ENCODE measurements around the gene CCNC. TPM values are rescaled to one million over a fixed set of nuclear protein-coding genes. Genes with fewer than 3 reads are reported as not detected.

Gene CCNC
- total RNA-seq, 1 experiment from 2014 or later = 128 TPM

- H3K27me3 ChIP-seq = peaks cover 3% of the 10 kb centered on the region; the same call in 1 of the 2 replicates
- peaks cover 3% of the 10 kb centered on the region; the same call in 1 of the 2 replicates for H3K4me1 ChIP-seq
- no peaks in the 10 kb centered on the region for H3K9me3 ChIP-seq (replicated peaks)
- peak; percentile 67 to 81 for DNase-seq
- peak overlapping the region; percentile 55 for H3K4me3 ChIP-seq
- no peaks in the 10 kb centered on the region for H3K36me3 ChIP-seq
- no peak overlapping the region for H3K27ac ChIP-seq
Measured at GRCh38 chr6:99588618-99589289, 20.3 kb upstream of the CCNC start.

GRCh38 chr6:99587792-99588191 is 19.3 kb upstream of the CCNC start:
- no peak for DNase-seq

GRCh38 chr6:99579781-99580180 is 11.3 kb upstream of the CCNC start:
- no peak for DNase-seq
- no peaks in the 10 kb centered on the region for H3K4me1 ChIP-seq
- H3K27ac ChIP-seq = no peak overlapping the region
- no peak overlapping the region for H3K4me3 ChIP-seq
- H3K9me3 ChIP-seq (replicated peaks) = no peaks in the 10 kb centered on the region
- peaks cover 7% of the 10 kb centered on the region; the same call in 1 of the 2 replicates for H3K27me3 ChIP-seq
- no peaks in the 10 kb centered on the region for H3K36me3 ChIP-seq

More at GRCh38 chr6:99587792-99588191, 19.3 kb upstream of the CCNC start:
- Histone ChIP-seq H3K27me3 (peaks cover 3% of the 10 kb centered on the region; the same call in 1 of the 2 replicates), H3K4me1 (peaks cover 3% of the 10 kb centered on the region; the same call in 1 of the 2 replicates), H3K27ac (no peak overlapping the region), H3K9me3 (replicated peaks) (no peaks in the 10 kb centered on the region), H3K4me3 (no peak overlapping the region), H3K36me3 (no peaks in the 10 kb centered on the region)

GRCh38 chr6:99575544-99576227 is 7.2 kb upstream of the CCNC start:
- Histone ChIP-seq H3K27ac (no peak overlapping the region), H3K27me3 (peaks cover 10% of the 10 kb centered on the region), H3K9me3 (replicated peaks) (no peaks in the 10 kb centered on the region), H3K4me1 (no peaks in the 10 kb centered on the region), H3K36me3 (no peaks in the 10 kb centered on the region), H3K4me3 (no peak overlapping the region)
- DNase-seq = no peak

GRCh38 chr6:99573980-99574617 is 5.6 kb upstream of the CCNC start:
- H3K27ac ChIP-seq = no peak overlapping the region
- no peak for DNase-seq
- H3K4me3 ChIP-seq = no peak overlapping the region
- no peaks in the 10 kb centered on the region for H3K4me1 ChIP-seq
- H3K36me3 ChIP-seq = no peaks in the 10 kb centered on the region
- no peaks in the 10 kb centered on the region for H3K9me3 ChIP-seq (replicated peaks)
- H3K27me3 ChIP-seq = peaks cover 8% of the 10 kb centered on the region; the same call in 1 of the 2 replicates

- no peak overlapping the region for H3K27ac ChIP-seq
- DNase-seq = no peak
- H3K27me3 ChIP-seq = no peaks in the 10 kb centered on the region
- H3K9me3 ChIP-seq (replicated peaks) = no peaks in the 10 kb centered on the region
- H3K36me3 ChIP-seq = peaks cover 27% of the 10 kb centered on the region
- no peak overlapping the region for H3K4me3 ChIP-seq
- peaks cover 5% of the 10 kb centered on the region; the same call in 1 of the 2 replicates for H3K4me1 ChIP-seq
Measured at GRCh38 chr6:99563056-99563723, 5.3 kb downstream of the CCNC start.

- Histone ChIP-seq H3K4me1 (no peaks in the 10 kb centered on the region; the same call in 1 of the 2 replicates), H3K36me3 (peaks cover 44% of the 10 kb centered on the region), H3K27ac (no peak overlapping the region), H3K4me3 (no peak overlapping the region), H3K27me3 (no peaks in the 10 kb centered on the region), H3K9me3 (replicated peaks) (no peaks in the 10 kb centered on the region)
- DNase-seq = no peak
Measured at GRCh38 chr6:99560668-99561067, 7.8 kb downstream of the CCNC start.

GRCh38 chr6:99559057-99559456 is 9.4 kb downstream of the CCNC start:
- no peaks in the 10 kb centered on the region for H3K27me3 ChIP-seq
- no peak overlapping the region for H3K4me3 ChIP-seq
- H3K36me3 ChIP-seq = peaks cover 48% of the 10 kb centered on the region
- H3K27ac ChIP-seq = no peak overlapping the region
- no peak for DNase-seq
- H3K4me1 ChIP-seq = no peaks in the 10 kb centered on the region; the same call in 1 of the 2 replicates
- H3K9me3 ChIP-seq (replicated peaks) = no peaks in the 10 kb centered on the region

GRCh38 chr6:99553888-99554287 is 14.6 kb downstream of the CCNC start:
- Histone ChIP-seq H3K27ac (no peak overlapping the region), H3K27me3 (no peaks in the 10 kb centered on the region), H3K9me3 (replicated peaks) (no peaks in the 10 kb centered on the region), H3K36me3 (peaks cover 56% of the 10 kb centered on the region), H3K4me1 (no peaks in the 10 kb centered on the region), H3K4me3 (no peak overlapping the region)
- no peak for DNase-seq

- no peak for DNase-seq
- Histone ChIP-seq H3K27me3 (no peaks in the 10 kb centered on the region), H3K4me1 (no peaks in the 10 kb centered on the region), H3K4me3 (no peak overlapping the region), H3K27ac (no peak overlapping the region), H3K9me3 (replicated peaks) (no peaks in the 10 kb centered on the region), H3K36me3 (peaks cover 50% of the 10 kb centered on the region)
Measured at GRCh38 chr6:99550046-99550748, 18.3 kb downstream of the CCNC start.

- H3K27ac ChIP-seq = no peak overlapping the region
- no peaks in the 10 kb centered on the region for H3K9me3 ChIP-seq (replicated peaks)
- no peaks in the 10 kb centered on the region for H3K27me3 ChIP-seq
- DNase-seq = no peak
- H3K4me3 ChIP-seq = no peak overlapping the region
- H3K36me3 ChIP-seq = peaks cover 56% of the 10 kb centered on the region
- no peaks in the 10 kb centered on the region for H3K4me1 ChIP-seq
Measured at GRCh38 chr6:99548706-99549105, 19.8 kb downstream of the CCNC start.

GRCh38 chr6:99547526-99547925 is 20.9 kb downstream of the CCNC start:
- Histone ChIP-seq H3K9me3 (replicated peaks) (no peaks in the 10 kb centered on the region), H3K4me3 (no peak overlapping the region), H3K36me3 (peaks cover 68% of the 10 kb centered on the region), H3K4me1 (no peaks in the 10 kb centered on the region), H3K27ac (no peak overlapping the region), H3K27me3 (no peaks in the 10 kb centered on the region)
- no peak for DNase-seq

- H3K27me3 ChIP-seq = no peaks in the 10 kb centered on the region
- no peak overlapping the region for H3K4me3 ChIP-seq
- DNase-seq = no peak
- H3K4me1 ChIP-seq = no peaks in the 10 kb centered on the region
- no peaks in the 10 kb centered on the region for H3K9me3 ChIP-seq (replicated peaks)
- no peak overlapping the region for H3K27ac ChIP-seq
- H3K36me3 ChIP-seq = peaks cover 71% of the 10 kb centered on the region
Measured at GRCh38 chr6:99545442-99545841, 23.0 kb downstream of the CCNC start.

- DNase-seq = no peak
- H3K36me3 ChIP-seq = peaks cover 65% of the 10 kb centered on the region
- H3K4me1 ChIP-seq = no peaks in the 10 kb centered on the region
- no peaks in the 10 kb centered on the region for H3K27me3 ChIP-seq
- no peak overlapping the region for H3K4me3 ChIP-seq
- no peak overlapping the region for H3K27ac ChIP-seq
- H3K9me3 ChIP-seq (replicated peaks) = no peaks in the 10 kb centered on the region
Measured at GRCh38 chr6:99543968-99544367, 24.5 kb downstream of the CCNC start.

All from SJCRH30 (cell line).